ENCODE results near the gene ABCB1. TPM values are rescaled to one million over a fixed set of nuclear protein-coding genes. Genes with fewer than 3 reads are reported as not detected.

ABCB1 gene
- total and polyA plus RNA-seq, 2 experiments from 2014 or later: 0.53 to 0.80 TPM

DNA sequence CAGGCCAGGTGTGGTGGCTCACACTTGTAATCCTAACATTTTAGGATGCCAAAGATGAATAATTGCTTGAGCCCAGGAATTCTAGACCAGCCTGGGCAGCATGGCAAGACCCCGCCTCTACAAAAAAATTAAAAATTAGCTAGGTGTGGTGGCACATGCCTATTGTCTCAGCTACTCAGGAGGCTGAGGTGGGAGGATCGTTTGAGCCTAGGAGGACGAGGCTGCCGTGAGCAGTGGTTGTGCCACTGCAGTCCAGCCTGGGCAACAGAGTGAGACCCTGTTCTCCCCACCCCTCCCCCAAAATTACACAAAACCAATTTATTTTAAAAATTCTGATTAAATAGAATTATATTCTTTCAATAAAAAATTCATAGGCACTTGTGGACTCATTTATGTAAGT lies 39.0 kb downstream of the ABCB1 start:
- H3K4me1 Mint-ChIP-seq: peaks cover 27% of the 10 kb centered on the region
- Histone ChIP-seq H3K27ac (ENCODE audit: low read depth) (no peak overlapping the region), H3K79me2 (replicated peaks; ENCODE audit: insufficient read depth) (no peaks in the 10 kb centered on the region), H3K36me3 (ENCODE audit: insufficient read depth) (no peaks in the 10 kb centered on the region), H3K9me2 (ENCODE audit: insufficient read depth) (no peaks in the 10 kb centered on the region), H4K20me1 (replicated peaks; ENCODE audit: insufficient read depth) (no peaks in the 10 kb centered on the region), H3K27me3 (ENCODE audit: insufficient read depth) (no peaks in the 10 kb centered on the region), H3F3A (replicated peaks; ENCODE audit: low read depth) (no peaks in the 10 kb centered on the region), H3K4me3 (no peak overlapping the region), H2AFZ (no peak overlapping the region), H3K4me2 (no peak overlapping the region), H3K4me1 (ENCODE audit: insufficient read depth) (peaks cover 23% of the 10 kb centered on the region)
- no peak overlapping the region for H3K4me3 Mint-ChIP-seq
- H3K36me3 Mint-ChIP-seq (ENCODE audit: low read depth): no peaks in the 10 kb centered on the region
- TF ChIP-seq JUNB (IDR thresholded peaks at IDR 0.05; ENCODE audit: unreplicated experiment): no peak
- TF ChIP-seq EZH2phosphoT487 (IDR thresholded peaks at IDR 0.05; ENCODE audit: unreplicated experiment): no peak
- no peak for TF ChIP-seq CREB1 (CRISPR knock-in tag; IDR thresholded peaks at IDR 0.05; ENCODE audit: low read depth)
- no peak for TF ChIP-seq POLR2AphosphoS5 (IDR thresholded peaks at IDR 0.05; ENCODE audit: low read depth)
- no peak for TF ChIP-seq NANOG (IDR thresholded peaks at IDR 0.05; ENCODE audit: borderline replicate concordance)
- TF ChIP-seq STAT1 (IDR thresholded peaks at IDR 0.05; ENCODE audit: unreplicated experiment): no peak
- TF ChIP-seq, protein P1, sequence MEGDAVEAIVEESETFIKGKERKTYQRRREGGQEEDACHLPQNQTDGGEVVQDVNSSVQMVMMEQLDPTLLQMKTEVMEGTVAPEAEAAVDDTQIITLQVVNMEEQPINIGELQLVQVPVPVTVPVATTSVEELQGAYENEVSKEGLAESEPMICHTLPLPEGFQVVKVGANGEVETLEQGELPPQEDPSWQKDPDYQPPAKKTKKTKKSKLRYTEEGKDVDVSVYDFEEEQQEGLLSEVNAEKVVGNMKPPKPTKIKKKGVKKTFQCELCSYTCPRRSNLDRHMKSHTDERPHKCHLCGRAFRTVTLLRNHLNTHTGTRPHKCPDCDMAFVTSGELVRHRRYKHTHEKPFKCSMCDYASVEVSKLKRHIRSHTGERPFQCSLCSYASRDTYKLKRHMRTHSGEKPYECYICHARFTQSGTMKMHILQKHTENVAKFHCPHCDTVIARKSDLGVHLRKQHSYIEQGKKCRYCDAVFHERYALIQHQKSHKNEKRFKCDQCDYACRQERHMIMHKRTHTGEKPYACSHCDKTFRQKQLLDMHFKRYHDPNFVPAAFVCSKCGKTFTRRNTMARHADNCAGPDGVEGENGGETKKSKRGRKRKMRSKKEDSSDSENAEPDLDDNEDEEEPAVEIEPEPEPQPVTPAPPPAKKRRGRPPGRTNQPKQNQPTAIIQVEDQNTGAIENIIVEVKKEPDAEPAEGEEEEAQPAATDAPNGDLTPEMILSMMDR (conservative IDR thresholded peaks at IDR 0.05; ENCODE audit: low read depth in 2 of 2): no peak
- TF ChIP-seq ZNF114 (CRISPR knock-in tag; IDR thresholded peaks at IDR 0.05): no peak
- TF ChIP-seq, protein P2, sequence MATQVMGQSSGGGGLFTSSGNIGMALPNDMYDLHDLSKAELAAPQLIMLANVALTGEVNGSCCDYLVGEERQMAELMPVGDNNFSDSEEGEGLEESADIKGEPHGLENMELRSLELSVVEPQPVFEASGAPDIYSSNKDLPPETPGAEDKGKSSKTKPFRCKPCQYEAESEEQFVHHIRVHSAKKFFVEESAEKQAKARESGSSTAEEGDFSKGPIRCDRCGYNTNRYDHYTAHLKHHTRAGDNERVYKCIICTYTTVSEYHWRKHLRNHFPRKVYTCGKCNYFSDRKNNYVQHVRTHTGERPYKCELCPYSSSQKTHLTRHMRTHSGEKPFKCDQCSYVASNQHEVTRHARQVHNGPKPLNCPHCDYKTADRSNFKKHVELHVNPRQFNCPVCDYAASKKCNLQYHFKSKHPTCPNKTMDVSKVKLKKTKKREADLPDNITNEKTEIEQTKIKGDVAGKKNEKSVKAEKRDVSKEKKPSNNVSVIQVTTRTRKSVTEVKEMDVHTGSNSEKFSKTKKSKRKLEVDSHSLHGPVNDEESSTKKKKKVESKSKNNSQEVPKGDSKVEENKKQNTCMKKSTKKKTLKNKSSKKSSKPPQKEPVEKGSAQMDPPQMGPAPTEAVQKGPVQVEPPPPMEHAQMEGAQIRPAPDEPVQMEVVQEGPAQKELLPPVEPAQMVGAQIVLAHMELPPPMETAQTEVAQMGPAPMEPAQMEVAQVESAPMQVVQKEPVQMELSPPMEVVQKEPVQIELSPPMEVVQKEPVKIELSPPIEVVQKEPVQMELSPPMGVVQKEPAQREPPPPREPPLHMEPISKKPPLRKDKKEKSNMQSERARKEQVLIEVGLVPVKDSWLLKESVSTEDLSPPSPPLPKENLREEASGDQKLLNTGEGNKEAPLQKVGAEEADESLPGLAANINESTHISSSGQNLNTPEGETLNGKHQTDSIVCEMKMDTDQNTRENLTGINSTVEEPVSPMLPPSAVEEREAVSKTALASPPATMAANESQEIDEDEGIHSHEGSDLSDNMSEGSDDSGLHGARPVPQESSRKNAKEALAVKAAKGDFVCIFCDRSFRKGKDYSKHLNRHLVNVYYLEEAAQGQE (IDR thresholded peaks at IDR 0.05; ENCODE audit: unreplicated experiment): no peak
- TF ChIP-seq ZNF331 (CRISPR knock-in tag; IDR thresholded peaks at IDR 0.05; ENCODE audit: low read depth): no peak
- no peak for TF ChIP-seq EZH2 (IDR thresholded peaks at IDR 0.05; ENCODE audit: low read depth, unreplicated experiment)
- TF ChIP-seq, protein P3, sequence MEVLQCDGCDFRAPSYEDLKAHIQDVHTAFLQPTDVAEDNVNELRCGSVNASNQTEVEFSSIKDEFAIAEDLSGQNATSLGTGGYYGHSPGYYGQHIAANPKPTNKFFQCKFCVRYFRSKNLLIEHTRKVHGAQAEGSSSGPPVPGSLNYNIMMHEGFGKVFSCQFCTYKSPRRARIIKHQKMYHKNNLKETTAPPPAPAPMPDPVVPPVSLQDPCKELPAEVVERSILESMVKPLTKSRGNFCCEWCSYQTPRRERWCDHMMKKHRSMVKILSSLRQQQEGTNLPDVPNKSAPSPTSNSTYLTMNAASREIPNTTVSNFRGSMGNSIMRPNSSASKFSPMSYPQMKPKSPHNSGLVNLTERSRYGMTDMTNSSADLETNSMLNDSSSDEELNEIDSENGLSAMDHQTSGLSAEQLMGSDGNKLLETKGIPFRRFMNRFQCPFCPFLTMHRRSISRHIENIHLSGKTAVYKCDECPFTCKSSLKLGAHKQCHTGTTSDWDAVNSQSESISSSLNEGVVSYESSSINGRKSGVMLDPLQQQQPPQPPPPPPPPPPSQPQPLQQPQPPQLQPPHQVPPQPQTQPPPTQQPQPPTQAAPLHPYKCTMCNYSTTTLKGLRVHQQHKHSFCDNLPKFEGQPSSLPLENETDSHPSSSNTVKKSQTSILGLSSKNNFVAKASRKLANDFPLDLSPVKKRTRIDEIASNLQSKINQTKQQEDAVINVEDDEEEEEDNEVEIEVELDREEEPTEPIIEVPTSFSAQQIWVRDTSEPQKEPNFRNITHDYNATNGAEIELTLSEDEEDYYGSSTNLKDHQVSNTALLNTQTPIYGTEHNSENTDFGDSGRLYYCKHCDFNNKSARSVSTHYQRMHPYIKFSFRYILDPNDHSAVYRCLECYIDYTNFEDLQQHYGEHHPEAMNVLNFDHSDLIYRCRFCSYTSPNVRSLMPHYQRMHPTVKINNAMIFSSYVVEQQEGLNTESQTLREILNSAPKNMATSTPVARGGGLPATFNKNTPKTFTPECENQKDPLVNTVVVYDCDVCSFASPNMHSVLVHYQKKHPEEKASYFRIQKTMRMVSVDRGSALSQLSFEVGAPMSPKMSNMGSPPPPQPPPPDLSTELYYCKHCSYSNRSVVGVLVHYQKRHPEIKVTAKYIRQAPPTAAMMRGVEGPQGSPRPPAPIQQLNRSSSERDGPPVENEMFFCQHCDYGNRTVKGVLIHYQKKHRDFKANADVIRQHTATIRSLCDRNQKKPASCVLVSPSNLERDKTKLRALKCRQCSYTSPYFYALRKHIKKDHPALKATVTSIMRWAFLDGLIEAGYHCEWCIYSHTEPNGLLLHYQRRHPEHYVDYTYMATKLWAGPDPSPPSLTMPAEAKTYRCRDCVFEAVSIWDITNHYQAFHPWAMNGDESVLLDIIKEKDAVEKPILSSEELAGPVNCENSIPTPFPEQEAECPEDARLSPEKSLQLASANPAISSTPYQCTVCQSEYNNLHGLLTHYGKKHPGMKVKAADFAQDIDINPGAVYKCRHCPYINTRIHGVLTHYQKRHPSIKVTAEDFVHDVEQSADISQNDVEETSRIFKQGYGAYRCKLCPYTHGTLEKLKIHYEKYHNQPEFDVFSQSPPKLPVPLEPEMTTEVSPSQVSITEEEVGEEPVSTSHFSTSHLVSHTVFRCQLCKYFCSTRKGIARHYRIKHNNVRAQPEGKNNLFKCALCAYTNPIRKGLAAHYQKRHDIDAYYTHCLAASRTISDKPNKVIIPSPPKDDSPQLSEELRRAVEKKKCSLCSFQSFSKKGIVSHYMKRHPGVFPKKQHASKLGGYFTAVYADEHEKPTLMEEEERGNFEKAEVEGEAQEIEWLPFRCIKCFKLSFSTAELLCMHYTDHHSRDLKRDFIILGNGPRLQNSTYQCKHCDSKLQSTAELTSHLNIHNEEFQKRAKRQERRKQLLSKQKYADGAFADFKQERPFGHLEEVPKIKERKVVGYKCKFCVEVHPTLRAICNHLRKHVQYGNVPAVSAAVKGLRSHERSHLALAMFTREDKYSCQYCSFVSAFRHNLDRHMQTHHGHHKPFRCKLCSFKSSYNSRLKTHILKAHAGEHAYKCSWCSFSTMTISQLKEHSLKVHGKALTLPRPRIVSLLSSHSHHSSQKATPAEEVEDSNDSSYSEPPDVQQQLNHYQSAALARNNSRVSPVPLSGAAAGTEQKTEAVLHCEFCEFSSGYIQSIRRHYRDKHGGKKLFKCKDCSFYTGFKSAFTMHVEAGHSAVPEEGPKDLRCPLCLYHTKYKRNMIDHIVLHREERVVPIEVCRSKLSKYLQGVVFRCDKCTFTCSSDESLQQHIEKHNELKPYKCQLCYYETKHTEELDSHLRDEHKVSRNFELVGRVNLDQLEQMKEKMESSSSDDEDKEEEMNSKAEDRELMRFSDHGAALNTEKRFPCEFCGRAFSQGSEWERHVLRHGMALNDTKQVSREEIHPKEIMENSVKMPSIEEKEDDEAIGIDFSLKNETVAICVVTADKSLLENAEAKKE (CRISPR knock-in tag; IDR thresholded peaks at IDR 0.05): no peak
- TF ChIP-seq, protein P4, sequence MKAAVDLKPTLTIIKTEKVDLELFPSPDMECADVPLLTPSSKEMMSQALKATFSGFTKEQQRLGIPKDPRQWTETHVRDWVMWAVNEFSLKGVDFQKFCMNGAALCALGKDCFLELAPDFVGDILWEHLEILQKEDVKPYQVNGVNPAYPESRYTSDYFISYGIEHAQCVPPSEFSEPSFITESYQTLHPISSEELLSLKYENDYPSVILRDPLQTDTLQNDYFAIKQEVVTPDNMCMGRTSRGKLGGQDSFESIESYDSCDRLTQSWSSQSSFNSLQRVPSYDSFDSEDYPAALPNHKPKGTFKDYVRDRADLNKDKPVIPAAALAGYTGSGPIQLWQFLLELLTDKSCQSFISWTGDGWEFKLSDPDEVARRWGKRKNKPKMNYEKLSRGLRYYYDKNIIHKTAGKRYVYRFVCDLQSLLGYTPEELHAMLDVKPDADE (IDR thresholded peaks at IDR 0.05): no peak
- ATAC-seq (no peak), DNase-seq (ENCODE audit: low spot score) (no peak)
- no peaks in the 10 kb centered on the region; the same call in 1 of the 3 replicates for H3K9me3 Mint-ChIP-seq
- H3K27me3 Mint-ChIP-seq (ENCODE audit: insufficient read depth, low read depth, poor library complexity): no peaks in the 10 kb centered on the region
- no peak overlapping the region for H3K27ac Mint-ChIP-seq

Data from GM23338 (cell line).